Ramos (cell line): Measurements from ENCODE around the gene RBM4.
"Not testable (repeated sequence)": the region's sequence is repeated elsewhere in the genome, so short reads cannot be mapped to it uniquely, and the experiment has no call there.

Experiments
- in situ Hi-C: fragments of 300-500 bp; cut with MboI; formaldehyde crosslinking; loops from one replicate; pipeline ENCODE4 v1.14.3; 2022; ENCODE audit warnings: low sequenced_read_pairs; ENCODE audit not compliant: unreplicated experiment

The RBM4 gene, protein sequence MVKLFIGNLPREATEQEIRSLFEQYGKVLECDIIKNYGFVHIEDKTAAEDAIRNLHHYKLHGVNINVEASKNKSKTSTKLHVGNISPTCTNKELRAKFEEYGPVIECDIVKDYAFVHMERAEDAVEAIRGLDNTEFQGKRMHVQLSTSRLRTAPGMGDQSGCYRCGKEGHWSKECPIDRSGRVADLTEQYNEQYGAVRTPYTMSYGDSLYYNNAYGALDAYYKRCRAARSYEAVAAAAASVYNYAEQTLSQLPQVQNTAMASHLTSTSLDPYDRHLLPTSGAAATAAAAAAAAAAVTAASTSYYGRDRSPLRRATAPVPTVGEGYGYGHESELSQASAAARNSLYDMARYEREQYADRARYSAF

DNA sequence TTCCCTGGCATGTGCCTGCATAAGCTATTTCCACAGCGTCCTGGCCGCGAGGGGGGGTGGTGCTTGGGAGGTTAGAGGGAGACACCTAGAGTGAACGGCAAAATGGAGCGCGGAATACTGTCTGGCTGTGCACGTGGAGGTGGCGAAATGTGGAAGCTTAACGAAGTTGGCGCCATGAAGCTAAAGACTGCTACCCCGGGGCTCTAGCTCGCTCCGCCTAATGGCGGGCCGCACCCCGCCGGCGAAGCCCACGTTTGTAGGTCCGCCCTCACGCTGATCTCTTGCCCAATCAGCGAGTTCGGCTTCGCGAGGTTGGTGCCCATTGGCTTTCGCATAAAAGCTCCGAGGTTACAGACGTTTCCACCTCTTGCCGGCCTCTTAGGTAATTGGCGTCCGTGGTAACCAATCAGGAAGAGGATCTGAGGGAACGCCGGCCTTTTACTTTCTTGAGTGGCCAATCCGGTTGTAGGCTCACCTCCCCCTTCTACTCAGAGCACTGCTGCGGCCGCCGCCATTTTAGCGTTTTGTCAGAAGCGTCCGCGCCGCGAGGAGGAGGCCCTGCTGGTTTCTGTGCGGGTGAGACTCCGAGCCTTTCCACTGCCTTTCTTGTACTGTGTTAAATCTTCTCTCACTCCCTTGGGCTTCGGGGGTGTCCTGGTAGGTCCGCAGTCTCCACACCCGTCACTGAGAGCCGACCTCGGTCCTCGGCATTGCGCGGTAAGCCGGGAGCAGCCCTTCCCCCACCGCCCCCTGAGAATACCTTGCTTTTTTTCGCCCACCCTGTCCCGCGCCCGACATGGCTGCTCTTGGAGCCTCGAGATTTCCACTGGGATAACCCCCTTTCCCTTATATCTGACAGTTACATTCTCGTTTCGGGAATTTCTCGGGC, at the start of gene RBM4:
RBM4 (plus strand) TSS at position 527 of the 889 bp plus-strand sequence. CDS start 1,009 bp downstream, outside the sequence.
- in situ Hi-C loops: no loop called here

DNA sequence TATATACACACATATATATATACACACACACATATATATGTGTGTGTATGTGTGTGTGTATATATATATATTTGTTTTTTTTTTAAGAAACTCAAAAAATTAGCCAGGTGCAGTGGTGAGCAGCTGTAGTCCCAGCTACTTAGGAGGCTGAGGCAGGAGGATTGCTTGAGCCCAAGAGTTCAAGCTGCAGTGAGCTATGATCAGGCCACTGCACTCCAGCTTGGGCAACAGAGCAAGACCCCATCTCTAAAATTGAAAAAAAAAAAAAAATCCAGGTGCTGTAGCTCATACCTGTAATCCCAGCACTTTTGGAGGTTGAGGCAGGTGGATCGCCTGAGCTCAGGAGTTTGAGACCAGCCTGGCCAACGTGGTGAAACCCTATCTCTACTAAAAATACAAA, 49.2 kb upstream of the RBM4 start:
- in situ Hi-C loops: not testable (repeated sequence)

DNA sequence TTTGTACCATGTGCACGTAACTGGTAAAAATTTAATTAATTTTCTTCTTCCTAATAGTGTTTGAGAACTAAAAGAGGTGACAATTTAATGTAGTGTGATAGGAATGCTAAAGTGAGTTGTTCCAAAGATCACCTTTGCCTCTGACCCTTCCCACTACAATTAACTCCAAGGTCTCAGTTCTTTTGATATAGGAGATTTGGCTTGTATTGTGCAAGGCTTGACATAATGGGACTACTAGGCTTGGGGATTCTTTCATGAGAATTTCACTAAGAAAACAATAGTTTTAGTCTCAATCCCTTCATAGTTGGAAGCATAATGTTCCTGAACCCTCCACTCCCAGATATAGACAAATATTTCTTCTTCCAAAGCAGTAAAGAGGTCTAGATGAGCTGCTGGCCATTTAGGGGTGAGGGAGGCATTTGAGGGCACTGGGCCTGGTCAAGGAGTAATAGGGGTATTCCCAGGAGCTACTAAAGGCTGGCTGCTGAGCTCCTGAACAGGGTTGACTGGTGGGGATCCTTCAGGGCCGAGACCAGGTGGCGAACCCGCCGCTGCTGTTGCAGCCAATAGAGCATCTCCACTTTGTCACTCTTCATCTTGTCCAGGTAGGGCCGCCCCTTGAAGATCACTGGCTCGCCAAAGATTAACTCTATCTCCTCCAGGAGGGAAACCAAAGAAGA, 48.4 kb upstream of the RBM4 start:
- in situ Hi-C loops: no loop called here

DNA sequence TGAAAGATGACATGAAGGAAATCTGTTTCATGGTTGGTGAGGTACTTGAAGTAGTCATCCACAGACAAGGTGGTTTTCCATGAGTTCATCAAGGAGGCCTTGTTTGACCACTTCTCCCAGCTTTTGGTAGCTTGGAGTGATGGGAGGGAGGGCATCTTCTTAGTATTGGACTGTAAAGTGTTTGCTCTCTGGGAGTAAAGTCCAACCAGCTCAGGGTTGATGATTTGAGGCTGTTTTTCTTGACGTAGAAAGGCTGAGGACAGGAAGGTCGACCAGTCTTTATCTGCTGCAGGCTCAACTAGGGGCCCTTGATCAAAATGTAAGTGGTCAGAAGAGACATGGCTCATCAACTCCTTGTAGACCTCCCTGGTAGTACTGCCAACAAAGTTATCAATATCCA, 47.3 kb upstream of the RBM4 start:
- in situ Hi-C loops: no loop called here

DNA sequence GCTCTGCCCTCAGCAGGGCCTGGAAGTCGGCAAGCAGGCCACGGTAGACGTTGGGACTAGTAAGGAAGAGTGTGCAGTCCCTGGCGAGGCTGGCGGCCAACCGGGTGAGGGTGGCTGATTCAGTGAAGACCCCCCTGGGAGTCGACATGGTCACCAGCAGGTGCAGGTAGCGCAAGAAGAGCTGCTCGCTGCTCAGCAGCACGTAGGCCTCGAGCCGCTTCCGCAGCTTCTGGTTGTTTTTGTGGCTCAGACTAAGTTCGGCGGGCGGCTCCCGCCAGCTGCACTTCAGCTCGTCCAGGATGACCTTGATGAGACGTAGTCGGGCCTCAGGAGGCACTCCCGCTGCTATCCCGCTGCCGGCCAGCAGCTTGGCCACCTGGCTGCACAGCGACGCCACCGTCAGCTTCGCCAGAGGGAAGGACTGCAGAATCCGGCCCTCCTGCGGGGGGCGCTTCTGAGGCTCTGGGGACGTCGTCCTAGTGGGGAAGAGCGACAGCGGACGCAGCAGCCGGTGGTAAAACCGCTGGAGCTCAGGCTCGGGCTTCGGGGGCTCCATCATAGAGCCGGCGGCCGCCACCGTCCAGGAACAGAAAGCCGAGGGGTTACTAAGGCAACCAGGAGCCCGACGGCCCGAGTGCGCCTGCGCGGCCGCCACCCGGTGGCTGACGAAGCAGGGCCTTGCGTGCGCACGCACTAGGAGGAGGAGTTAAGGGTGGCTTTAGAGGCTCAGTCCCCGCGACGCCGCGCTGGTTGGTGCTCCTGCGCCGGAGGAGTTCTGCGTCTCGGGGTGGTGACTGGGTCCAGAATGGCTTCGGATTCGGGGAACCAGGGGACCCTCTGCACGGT, 45.8 kb upstream of the RBM4 start, which contains the start of the genes CCDC87 and CCS:
CCDC87 (minus strand) TSS at position 607 of the 846 bp plus-strand sequence; CDS start at position 559, 48 bp downstream.
CCS (plus strand) TSS at position 729 of the 846 bp plus-strand sequence; CDS start at position 806, 77 bp downstream.
- in situ Hi-C loops: no loop called here

DNA sequence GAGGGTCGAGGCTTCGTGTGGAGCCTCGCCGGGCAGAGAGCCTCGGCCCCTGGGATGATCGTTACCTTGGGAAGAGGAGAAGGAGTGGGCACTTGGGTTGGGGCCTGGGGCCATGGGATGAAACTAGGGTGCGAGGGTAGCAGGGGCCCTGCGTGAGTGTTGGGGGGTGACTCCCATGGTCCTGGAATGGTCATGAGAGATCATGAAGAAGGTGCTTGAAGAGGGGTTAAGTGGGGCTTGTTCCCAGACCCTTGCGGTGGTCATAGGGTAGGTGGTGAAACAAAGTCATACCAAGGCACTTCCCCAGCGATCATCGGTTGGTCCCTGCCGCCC, 45.2 kb upstream of the RBM4 start:
- in situ Hi-C loops: no loop called here

DNA sequence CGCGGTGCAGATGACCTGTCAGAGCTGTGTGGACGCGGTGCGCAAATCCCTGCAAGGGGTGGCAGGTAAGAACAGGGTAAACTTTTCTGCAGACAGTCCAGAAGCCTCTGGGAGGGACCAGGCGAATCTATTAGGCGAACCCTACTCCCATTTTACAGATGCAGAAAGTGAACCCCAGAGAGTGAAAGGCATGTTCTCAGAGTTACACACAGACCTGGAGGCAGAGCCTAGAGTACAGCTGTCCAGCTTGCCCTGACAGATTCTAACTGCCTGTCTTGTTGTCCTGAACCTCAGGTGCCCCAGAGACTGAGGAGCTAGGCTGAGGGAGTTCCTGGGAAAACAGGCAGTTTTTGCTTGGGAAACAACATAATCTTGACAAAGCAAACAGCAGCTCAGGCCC, 44.9 kb upstream of the RBM4 start:
- in situ Hi-C loops: no loop called here

DNA sequence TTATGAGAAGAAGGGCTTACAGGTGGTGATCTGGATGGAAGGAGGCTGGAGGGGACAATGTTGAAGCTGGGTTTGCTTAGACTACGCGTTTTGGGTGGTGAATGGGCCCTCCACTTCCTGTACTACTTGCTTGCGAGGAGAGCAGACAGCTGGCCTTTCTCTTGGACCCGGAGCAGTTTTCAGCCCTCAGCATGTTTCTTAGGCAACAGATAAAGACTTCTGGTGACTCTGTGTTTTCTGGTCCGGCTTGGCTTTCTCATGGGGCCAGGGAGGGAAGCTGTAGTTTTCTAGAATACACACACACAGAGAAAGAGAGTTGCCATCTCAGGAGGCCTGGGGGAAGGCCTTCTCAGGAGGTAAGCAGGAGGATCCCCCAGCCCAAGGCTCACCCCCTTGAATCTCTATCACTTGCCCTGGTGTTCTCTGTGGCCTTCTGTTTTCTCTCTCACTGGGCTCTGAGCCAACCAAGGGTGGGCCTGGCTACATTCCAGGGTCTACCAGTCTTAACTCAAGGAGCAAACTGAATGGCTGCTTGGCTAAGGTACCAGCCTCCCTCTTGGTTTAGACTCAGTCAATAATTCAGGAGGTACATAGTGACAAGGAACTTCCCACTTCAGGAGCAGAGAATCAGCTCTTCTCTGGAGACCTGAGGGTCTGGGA, 43.1 kb upstream of the RBM4 start:
- in situ Hi-C loops: no loop called here

DNA sequence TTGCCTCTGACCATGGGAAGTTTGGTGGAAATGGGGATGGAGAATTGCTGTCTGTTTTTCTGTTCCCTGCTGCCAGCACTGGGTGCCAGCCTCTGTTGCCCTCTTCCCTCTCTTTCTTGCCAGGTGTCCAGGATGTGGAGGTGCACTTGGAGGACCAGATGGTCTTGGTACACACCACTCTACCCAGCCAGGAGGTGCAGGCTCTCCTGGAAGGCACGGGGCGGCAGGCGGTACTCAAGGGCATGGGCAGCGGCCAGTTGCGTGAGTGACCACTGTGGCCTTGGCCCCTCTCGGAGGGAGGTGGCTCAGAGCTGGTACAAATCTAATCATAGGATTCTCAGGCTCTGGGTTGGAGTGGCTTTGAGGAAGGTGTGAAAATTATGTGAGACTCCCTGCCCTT, 39.5 kb upstream of the RBM4 start:
- in situ Hi-C loops: no loop called here

DNA sequence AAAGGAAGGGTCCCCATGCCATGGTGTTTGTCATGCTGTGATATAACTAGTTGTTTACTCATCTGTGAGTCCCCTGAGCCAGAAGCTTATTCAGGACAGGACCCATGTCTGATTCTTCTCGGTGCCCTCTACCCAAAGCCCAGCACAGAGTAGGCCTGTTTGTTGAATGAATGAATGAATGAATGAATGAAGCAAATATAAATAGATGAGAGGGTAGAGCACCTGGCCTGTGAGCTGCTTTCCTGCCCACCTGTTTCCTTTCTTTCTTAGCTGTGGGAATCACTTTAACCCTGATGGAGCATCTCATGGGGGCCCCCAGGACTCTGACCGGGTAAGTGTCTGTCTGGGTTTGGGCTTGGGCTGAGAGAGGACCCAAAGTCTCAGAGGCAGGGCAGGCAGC, 38.3 kb upstream of the RBM4 start:
- in situ Hi-C loops: no loop called here

DNA sequence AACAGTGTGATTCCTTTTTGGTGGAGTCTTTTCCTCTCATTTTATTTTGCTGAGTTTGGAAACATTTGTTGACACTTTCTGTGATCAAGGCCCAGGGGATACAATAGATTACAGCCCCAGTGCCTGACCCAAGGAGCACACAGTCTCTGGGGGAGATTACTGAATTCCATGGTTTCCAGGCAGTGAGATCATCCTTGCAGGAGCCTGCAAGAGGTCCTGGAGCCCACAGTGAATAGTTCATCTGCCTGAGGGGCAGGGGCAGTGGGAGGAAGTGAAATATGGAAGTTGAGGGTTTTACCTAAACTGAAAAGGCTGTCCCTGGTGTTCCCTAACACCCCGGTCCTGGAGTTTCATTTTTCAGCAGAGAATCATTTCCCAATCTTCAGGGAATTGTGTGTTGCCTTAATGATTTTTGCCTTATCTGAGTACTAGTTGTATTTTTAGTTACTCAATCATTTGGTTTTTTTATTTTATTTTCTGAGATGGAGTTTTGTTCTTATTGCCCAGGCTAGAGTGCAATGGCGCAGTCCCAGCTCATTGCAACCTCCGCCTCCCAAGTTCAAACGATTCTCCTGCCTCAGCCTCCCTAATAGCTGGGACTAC, 37.8 kb upstream of the RBM4 start:
- in situ Hi-C loops: no loop called here

DNA sequence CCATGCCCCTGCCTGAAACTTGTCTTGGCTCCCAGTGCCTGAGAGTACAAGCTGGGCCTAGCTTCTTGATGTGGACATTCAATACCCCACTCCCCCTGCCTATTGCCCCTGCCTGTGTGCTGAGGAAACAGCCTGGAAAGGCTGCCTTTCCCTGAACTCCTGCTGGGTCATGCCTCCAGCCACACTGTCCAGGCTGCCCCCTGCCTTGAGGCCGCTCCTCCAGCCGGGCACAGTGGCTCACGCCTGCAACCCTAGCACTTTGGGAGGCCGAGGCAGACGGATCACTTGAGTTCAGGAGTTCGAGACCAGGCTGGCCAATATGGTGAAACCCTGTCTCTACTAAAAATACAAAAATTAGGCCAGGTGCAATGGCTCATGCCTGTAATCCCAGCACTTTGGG, 35.4 kb upstream of the RBM4 start:
- in situ Hi-C loops: no loop called here

DNA sequence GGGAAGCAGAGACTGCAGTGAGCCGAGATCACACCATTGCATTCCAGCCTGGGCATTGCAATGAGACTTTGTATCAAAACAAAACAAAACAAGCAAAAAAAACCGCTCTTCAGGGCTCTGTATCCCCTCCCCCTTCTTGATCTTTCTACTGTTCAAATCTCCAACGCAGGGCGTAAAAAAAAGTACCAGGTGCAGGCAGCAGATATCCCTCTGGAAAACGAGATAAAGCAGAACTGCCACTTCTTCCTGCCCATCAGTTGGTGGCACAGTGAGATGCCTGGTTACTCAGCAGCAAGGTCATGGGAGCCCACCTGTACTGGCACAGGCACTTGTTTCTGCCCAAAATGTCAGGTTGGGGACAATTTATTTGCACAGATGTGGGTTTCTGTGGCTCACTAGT, 34.3 kb upstream of the RBM4 start:
- in situ Hi-C loops: no loop called here

DNA sequence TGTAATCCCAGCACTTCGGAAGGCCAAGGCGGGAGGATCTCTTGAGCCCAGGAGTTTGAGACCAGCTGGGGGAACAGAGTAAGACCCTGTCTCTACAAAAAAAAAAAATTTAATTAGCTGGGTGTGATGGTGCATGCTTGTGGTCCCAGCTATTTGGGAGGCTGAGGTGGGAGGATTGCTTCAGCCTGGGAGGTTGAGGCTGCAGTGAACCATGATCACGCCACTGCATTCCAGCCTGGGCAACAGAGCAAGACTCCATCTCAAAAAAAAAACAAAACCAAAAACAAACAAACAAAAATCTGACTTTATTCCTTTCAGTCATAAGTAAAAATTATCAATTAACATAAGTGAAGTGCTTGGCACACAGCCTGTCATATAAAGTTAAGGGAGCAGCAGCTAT, 31.9 kb upstream of the RBM4 start:
- in situ Hi-C loops: not testable (repeated sequence)

DNA sequence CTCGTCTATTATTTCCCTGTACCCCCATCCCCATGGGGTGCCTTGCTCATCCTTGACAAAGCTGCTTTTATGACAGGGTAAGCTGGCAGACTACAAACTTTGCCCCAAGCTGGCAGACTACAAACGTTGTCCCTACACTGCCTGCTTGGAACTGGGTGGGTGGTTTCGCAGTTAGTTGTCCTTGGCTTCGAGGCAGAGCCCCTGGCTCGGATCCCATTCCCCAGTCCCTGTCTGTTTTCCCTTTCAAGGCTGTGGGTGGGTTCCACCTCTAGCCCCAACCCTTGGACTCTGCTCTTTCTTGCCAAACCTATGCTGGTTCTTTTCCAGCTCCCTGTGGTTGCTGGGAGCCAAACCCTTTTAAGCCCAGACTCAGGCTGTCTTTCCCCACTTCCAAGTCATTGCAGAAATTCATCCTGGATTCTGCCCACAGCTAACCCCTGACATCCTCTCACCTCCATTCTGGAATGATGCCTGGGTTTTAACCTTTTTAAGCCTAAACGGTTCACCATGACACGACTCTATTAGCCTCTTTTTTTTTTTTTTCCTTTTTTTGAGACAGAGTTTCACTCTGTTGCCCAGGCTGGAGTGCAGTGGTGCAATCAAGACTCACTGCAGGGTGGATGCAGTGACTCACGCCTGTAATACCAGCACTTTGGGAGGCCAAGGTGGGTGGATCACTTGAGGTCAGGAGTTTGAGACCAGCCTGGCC, 31.2 kb upstream of the RBM4 start:
- in situ Hi-C loops: no loop called here

DNA sequence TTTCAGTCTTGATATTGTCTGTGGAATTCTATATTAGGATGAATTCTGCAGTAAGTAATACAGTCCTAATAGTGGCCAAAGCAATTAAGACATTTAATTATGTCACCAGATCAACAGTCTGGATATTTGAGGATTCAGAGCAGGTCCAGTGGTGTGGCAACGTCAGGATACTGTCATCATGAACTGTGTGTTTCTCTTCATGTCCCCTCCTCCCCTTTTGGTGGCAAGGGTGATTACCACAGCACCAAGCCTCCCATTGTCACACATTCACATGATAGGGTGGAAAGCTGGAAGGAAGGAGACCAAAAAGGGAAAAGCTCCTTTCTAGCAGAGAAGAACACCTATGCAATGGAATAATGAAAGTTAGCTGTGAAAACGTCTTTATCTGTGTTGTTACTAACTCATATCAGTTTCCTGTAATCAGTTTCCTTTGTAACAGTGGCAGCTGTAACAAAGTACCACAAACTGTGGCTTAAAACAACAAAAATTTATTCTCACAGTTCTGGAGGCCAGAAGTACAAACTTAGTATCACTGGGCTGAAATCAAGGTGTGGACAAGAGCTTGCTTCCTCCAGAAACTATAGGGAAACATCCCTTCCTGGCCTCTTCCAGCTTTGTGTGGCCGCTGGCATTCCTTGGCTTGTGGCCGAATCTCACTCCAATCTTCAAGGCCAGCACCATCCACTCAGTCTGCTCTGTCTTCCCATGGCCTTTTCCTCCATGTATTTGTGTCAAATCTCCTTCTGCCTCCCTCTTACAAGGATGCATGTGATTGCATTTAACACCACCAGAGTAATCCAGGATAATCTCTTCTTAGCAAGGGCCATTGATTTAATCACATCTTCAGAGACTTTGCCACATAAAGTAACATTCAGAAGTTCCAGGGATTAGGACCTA, 28.5 kb upstream of the RBM4 start:
- in situ Hi-C loops: no loop called here

DNA sequence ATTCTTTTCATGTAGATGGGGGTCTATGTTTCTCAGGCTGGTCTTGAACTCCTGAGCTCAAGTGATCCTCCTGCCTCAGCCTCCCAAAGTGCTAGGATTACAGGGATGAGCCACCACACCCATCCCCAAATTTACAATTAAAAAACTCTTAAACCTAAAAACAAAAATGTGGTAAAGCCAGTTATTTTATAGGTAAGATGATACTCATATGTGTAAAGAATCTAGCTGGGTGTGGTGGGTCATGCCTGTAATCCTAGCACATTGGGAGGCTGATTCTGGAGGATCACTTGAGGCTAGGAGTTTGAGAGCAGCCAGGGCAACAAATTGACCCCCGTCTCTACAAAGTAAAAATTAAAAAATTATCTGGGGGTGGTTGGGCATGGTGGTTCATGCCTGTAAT, 26.0 kb upstream of the RBM4 start:
- in situ Hi-C loops: no loop called here
